Osteoblast (primary cell): ENCODE results near the gene COX6A1. TPM values are rescaled to one million over a fixed set of nuclear protein-coding genes. Genes with fewer than 3 reads are reported as not detected.

Experiments
- DNase-seq: peaks from one replicate; pipeline ENCODE4 v3.0.0; 2011; ENCODE audit warnings: low spot score, mixed read lengths; ENCODE audit not compliant: insufficient read length; ENCODE audit errors: missing footprints
- H2AFZ ChIP-seq: 2 replicates; pipeline ENCODE4 v1.6.0; 2011; ENCODE audit warnings: mild to moderate bottlenecking, low read length
- H3K27ac ChIP-seq: 2 replicates; pipeline ENCODE4 v1.5.1; 2011; ENCODE audit warnings: mild to moderate bottlenecking, low read depth, low read length, moderate library complexity
- H3K27me3 ChIP-seq: 2 replicates; pipeline ENCODE4 v1.6.0; 2012; ENCODE audit warnings: mild to moderate bottlenecking, control low read depth, inconsistent platforms, low read length, moderate library complexity; ENCODE audit not compliant: insufficient read depth
- H3K36me3 ChIP-seq: 2 replicates; pipeline ENCODE4 v1.5.1; 2011; ENCODE audit warnings: mild to moderate bottlenecking, low read length, control low read depth, moderate library complexity; ENCODE audit not compliant: insufficient read depth
- H3K4me1 ChIP-seq: 2 replicates; pipeline ENCODE4 v1.5.1; 2011; ENCODE audit warnings: mild to moderate bottlenecking, low read length, control low read depth, moderate library complexity; ENCODE audit not compliant: insufficient read depth
- H3K4me2 ChIP-seq: 2 replicates; pipeline ENCODE4 v1.6.0; 2011; ENCODE audit warnings: mild to moderate bottlenecking, low read length; ENCODE audit not compliant: insufficient read depth
- H3K4me3 ChIP-seq: fragments of 200-600 bp; sonication (generic); 3 replicates; pipeline ENCODE4 v1.5.1; 2012; ENCODE audit warnings: mild to moderate bottlenecking, low read length, inconsistent platforms; ENCODE audit not compliant: insufficient read depth
- H3K79me2 ChIP-seq: 2 replicates; pipeline ENCODE4 v1.6.0; 2012; ENCODE audit warnings: mild to moderate bottlenecking, low read length, control low read depth, inconsistent platforms; ENCODE audit not compliant: insufficient read depth
- H3K9me3 ChIP-seq: 2 replicates; pipeline ENCODE4 v1.5.1; 2011; ENCODE audit warnings: low read depth, low read length, control low read depth
- H4K20me1 ChIP-seq: 2 replicates; pipeline ENCODE4 v1.6.0; 2012; ENCODE audit warnings: mild to moderate bottlenecking, low read length, control low read depth; ENCODE audit not compliant: insufficient read depth
- CTCF ChIP-seq: IDR thresholded peaks from 2 replicates; pipeline ENCODE4 v1.5.1; 2011; ENCODE audit warnings: mild to moderate bottlenecking, low read depth, low read length, moderate library complexity; ENCODE audit errors: extremely low read depth
- total RNA-seq: library from RNA; depleted of rRNA; stranded (reverse); fragments of >200 nt; gene quantifications from 2 replicates; pipeline ENCODE4 v1.2.3, GENCODE V29; 2012

The COX6A1 gene
- total RNA-seq, 1 donor = 256 TPM

- no peak overlapping the region for H3K27ac ChIP-seq
- no peak for DNase-seq
- H3K9me3 ChIP-seq = no peaks in the 10 kb centered on the region
- H3K4me1 ChIP-seq = no peaks in the 10 kb centered on the region
- H3K79me2 ChIP-seq = no peaks in the 10 kb centered on the region
- peaks cover 5% of the 10 kb centered on the region for H3K36me3 ChIP-seq
- peaks cover 6% of the 10 kb centered on the region for H4K20me1 ChIP-seq
- TF ChIP-seq CTCF = no peak
- H3K4me2 ChIP-seq = no peak overlapping the region
- no peak overlapping the region for H3K4me3 ChIP-seq
- no peaks in the 10 kb centered on the region for H3K27me3 ChIP-seq
- H2AFZ ChIP-seq = no peak overlapping the region
These were observed 51.1 kb downstream of the COX6A1 start for GRCh38 chr12:120489018-120489417.

- no peaks in the 10 kb centered on the region for H3K27me3 ChIP-seq
- H2AFZ ChIP-seq = no peak overlapping the region
- H3K4me1 ChIP-seq = peaks cover 8% of the 10 kb centered on the region
- H3K36me3 ChIP-seq = peaks cover 5% of the 10 kb centered on the region
- peaks cover 8% of the 10 kb centered on the region for H3K79me2 ChIP-seq
- H3K9me3 ChIP-seq = no peaks in the 10 kb centered on the region
- no peak overlapping the region for H3K4me2 ChIP-seq
- no peak for DNase-seq
- H3K4me3 ChIP-seq = no peak overlapping the region
- H4K20me1 ChIP-seq = peaks cover 6% of the 10 kb centered on the region
- H3K27ac ChIP-seq = no peak overlapping the region
- TF ChIP-seq CTCF = no peak
These were observed 52.4 kb downstream of the COX6A1 start for GRCh38 chr12:120490325-120490724.

Other genes starting within 250 kb of the COX6A1 start
- 103 and 143 TPM in 2 replicates for gene GCN1, start 243.4 kb upstream of the COX6A1 start, total RNA-seq
- gene RPLP0, start 237.0 kb upstream of the COX6A1 start, total RNA-seq = 2,042 and 2,075 TPM in 2 replicates
- 41.6 and 46.3 TPM in 2 replicates for gene PXN, start 172.4 kb upstream of the COX6A1 start, total RNA-seq
- under 0.01 TPM in 2 replicates for gene RNU4-2, start 146.2 kb upstream of the COX6A1 start, total RNA-seq
- under 0.01 TPM in 2 replicates for gene RNU4-1, start 144.9 kb upstream of the COX6A1 start, total RNA-seq
- 1.1 and 1.2 TPM in 2 replicates for gene SIRT4, start 135.8 kb upstream of the COX6A1 start, total RNA-seq
- gene PLA2G1B, start 110.3 kb upstream of the COX6A1 start, total RNA-seq = not detected in 2 replicates
- gene MSI1, start 68.9 kb upstream of the COX6A1 start, total RNA-seq = under 0.01 TPM in 2 replicates
- 19.2 and 19.9 TPM in 2 replicates for gene TRIAP1, start 8.3 kb downstream of the COX6A1 start, total RNA-seq
- 14.5 and 20.0 TPM in 2 replicates for gene GATC, start 8.3 kb downstream of the COX6A1 start, total RNA-seq
- 103 and 107 TPM in 2 replicates for gene SRSF9, start 31.6 kb downstream of the COX6A1 start, total RNA-seq
- 162 and 168 TPM in 2 replicates for gene DYNLL1, start 58.0 kb downstream of the COX6A1 start, total RNA-seq
- 15.2 and 19.2 TPM in 2 replicates for gene COQ5, start 91.0 kb downstream of the COX6A1 start, total RNA-seq
- 117 and 122 TPM in 2 replicates for gene RNF10, start 96.2 kb downstream of the COX6A1 start, total RNA-seq
- gene POP5, start 143.3 kb downstream of the COX6A1 start, total RNA-seq = 19.4 and 26.8 TPM in 2 replicates
- not detected in 2 replicates for gene CABP1, start 202.5 kb downstream of the COX6A1 start, total RNA-seq
- gene MLEC, start 249.0 kb downstream of the COX6A1 start, total RNA-seq = 85.2 and 89.8 TPM in 2 replicates